HFFc6 (cell line): ENCODE measurements around the gene GRID1. TPM values are rescaled to one million over a fixed set of nuclear protein-coding genes. Genes with fewer than 3 reads are reported as not detected.

Source experiments
- DNase-seq: peaks from one replicate; pipeline ENCODE4 v3.0.0-alpha.2; 2018
- H3K27ac Mint-ChIP-seq: 2 replicates; pipeline ENCODE4 v1.8.0; 2020; ENCODE audit warnings: mild to moderate bottlenecking, mixed read lengths
- H3K27me3 Mint-ChIP-seq: 2 replicates; pipeline ENCODE4 v1.8.0; 2021; ENCODE audit warnings: mild to moderate bottlenecking, moderate library complexity, mixed read lengths; ENCODE audit not compliant: insufficient read depth
- H3K36me3 Mint-ChIP-seq: 2 replicates; pipeline ENCODE4 v1.8.0; 2021; ENCODE audit warnings: low read depth, mixed read lengths
- H3K4me1 Mint-ChIP-seq: 2 replicates; pipeline ENCODE4 v1.8.0; 2020; ENCODE audit warnings: low read depth, mixed read lengths
- H3K4me3 Mint-ChIP-seq: 2 replicates; pipeline ENCODE4 v1.8.0; 2020; ENCODE audit warnings: mild to moderate bottlenecking, moderate library complexity, mixed read lengths
- H3K9me3 Mint-ChIP-seq: 2 replicates; pipeline ENCODE4 v1.8.0; 2020; ENCODE audit warnings: mild to moderate bottlenecking, mixed read lengths
- total RNA-seq, 6 experiments: library from RNA; stranded (reverse); fragmentation: NEBNext Ultra II Directional; extraction: Animal tissue kit (Norgen Biotek cat#: 25700); gene quantifications; 2 replicates in 1 of 6; 3 replicates in 5 of 6; pipeline ENCODE4 v1.2.3, GENCODE V29; 2021
- TF ChIP-seq, protein P1 (sequence below): fragments of 200-600 bp; sonication (generic); IDR thresholded peaks from 2 replicates; pipeline ENCODE4 v1.5.0; 2021; ENCODE audit warnings: antibody characterized with exemption, mild to moderate bottlenecking

GRID1 gene
- total RNA-seq, 6 experiments from 2014 or later = not detected

DNA sequence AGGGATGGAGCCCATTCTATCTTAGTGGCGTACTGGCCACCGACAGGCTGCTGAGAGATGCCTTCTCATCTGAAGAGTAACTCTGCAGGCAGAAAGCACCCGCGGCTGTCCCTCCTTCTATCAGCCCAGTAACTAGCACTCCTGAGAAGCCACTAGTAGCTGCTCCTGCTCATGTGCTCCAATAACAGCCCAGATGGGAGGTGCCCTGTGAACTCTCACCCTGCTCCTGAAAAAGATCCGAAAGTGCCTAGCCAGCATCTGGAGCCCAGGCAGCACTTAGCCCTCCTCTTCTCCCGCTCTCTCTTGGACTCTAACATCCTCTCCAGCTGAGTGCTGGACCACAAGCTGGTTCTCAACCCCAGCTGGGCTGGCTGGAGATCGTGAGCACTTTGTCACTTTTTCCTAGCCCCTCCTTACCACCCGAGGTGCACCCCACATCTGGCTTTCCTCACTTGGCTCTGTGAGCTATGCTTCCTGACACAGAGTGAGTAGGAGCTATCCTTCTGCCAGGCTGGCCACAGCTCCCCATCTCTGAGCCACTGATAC is 239.2 kb downstream of the GRID1 start:
- Mint-ChIP-seq H3K4me3 (no peak overlapping the region), H3K27ac (no peak overlapping the region), H3K27me3 (no peaks in the 10 kb centered on the region; the same call in 1 of the 2 replicates), H3K9me3 (peaks cover 62% of the 10 kb centered on the region), H3K4me1 (no peaks in the 10 kb centered on the region), H3K36me3 (peaks cover 4% of the 10 kb centered on the region; the same call in 1 of the 2 replicates)
- TF ChIP-seq, protein P1, sequence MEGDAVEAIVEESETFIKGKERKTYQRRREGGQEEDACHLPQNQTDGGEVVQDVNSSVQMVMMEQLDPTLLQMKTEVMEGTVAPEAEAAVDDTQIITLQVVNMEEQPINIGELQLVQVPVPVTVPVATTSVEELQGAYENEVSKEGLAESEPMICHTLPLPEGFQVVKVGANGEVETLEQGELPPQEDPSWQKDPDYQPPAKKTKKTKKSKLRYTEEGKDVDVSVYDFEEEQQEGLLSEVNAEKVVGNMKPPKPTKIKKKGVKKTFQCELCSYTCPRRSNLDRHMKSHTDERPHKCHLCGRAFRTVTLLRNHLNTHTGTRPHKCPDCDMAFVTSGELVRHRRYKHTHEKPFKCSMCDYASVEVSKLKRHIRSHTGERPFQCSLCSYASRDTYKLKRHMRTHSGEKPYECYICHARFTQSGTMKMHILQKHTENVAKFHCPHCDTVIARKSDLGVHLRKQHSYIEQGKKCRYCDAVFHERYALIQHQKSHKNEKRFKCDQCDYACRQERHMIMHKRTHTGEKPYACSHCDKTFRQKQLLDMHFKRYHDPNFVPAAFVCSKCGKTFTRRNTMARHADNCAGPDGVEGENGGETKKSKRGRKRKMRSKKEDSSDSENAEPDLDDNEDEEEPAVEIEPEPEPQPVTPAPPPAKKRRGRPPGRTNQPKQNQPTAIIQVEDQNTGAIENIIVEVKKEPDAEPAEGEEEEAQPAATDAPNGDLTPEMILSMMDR = no peak
- DNase-seq = no peak

DNA sequence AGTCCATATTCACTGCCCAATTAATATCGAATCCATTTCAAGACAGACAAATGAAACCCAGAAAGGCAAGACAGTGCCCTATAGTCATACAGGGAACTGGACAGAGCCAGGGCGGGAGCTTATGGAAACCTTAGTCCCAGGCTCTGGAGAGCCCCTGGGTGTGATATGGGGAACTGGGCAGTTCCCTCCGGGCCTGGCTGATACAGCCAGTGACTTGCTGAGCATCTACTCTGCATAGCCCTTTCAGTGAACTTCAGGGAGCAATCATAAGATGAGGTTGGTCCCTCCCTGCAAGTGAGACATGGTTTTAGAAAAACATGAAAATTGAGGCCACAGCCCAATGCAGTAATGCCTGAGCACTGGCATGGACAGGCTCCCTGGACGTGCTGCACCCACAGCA is 241.9 kb downstream of the GRID1 start:
- Mint-ChIP-seq H3K9me3 (peaks cover 47% of the 10 kb centered on the region), H3K27me3 (no peaks in the 10 kb centered on the region; the same call in 1 of the 2 replicates), H3K4me1 (no peaks in the 10 kb centered on the region), H3K36me3 (peaks cover 4% of the 10 kb centered on the region; the same call in 1 of the 2 replicates), H3K4me3 (no peak overlapping the region), H3K27ac (no peak overlapping the region)
- TF ChIP-seq, protein P1 = no peak
- no peak for DNase-seq

DNA sequence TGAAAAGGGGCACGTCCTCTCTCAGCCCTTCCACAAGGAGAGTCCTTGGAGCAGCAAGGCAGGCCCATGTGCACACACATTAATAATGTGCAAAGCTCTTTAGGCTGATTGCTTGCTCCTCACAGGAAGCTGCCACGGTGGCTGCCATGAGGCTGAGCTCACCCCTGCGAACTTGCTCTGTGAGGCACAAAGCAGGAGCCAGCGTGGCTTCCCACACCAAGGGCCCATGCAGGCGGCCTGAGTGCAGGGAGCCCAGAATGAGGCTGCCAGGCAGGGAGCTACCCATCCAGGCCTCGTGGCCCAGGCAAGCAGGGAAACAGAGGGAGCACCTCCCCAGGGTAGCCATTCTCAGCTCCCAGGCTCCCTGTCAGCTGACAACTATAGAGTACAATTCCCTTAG is 242.9 kb downstream of the GRID1 start:
- Mint-ChIP-seq H3K4me3 (no peak overlapping the region), H3K9me3 (peaks cover 37% of the 10 kb centered on the region), H3K27me3 (no peaks in the 10 kb centered on the region; the same call in 1 of the 2 replicates), H3K4me1 (no peaks in the 10 kb centered on the region), H3K36me3 (no peaks in the 10 kb centered on the region), H3K27ac (no peak overlapping the region)
- TF ChIP-seq, protein P1 = no peak
- no peak for DNase-seq

DNA sequence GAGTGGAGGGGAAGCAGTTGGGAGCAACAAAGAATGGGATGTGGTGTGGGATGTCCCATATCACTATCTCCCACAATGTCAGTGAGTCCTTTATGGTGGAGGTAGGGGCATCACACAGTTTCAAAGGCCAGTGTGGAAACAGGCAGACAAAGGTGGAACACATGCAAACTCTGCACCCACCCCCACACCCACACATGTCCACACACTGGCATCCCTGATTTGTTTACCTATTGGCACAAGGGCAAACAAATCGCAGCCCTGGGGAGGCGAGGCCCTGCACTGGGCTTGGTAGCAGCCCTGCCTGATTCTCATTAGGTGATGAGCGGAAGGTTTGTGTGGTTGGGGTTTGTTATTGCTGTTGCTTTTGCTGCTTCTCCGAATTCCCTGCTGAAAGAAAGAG is 243.3 kb downstream of the GRID1 start:
- TF ChIP-seq, protein P1 = no peak
- no peaks in the 10 kb centered on the region for H3K36me3 Mint-ChIP-seq
- H3K9me3 Mint-ChIP-seq = peaks cover 33% of the 10 kb centered on the region
- no peak overlapping the region for H3K4me3 Mint-ChIP-seq
- no peak overlapping the region for H3K27ac Mint-ChIP-seq
- DNase-seq = no peak
- no peaks in the 10 kb centered on the region for H3K4me1 Mint-ChIP-seq
- H3K27me3 Mint-ChIP-seq = no peaks in the 10 kb centered on the region; the same call in 1 of the 2 replicates

DNA sequence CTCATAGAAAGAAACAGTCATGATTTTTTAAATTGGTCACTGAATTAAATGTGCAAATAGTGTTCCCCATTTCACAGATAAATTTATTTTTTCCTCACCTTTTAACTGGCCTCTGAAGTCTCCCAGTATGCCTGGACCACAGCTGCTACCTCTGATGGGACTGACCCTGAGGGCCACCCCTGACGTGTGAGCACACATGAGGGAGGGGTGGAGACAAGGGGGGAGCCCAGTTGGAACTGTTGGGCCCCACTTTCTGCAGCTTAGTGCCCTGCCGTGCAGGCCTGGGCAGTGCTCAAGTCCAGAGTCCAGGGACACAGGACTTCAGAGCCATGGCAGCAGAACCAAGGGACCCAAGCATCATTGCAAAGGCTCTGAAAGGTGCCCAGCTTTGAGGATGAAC is 243.9 kb downstream of the GRID1 start:
- H3K4me3 Mint-ChIP-seq = no peak overlapping the region
- H3K27ac Mint-ChIP-seq = no peak overlapping the region
- DNase-seq = no peak
- no peaks in the 10 kb centered on the region for H3K36me3 Mint-ChIP-seq
- H3K27me3 Mint-ChIP-seq = no peaks in the 10 kb centered on the region; the same call in 1 of the 2 replicates
- TF ChIP-seq, protein P1 = no peak
- H3K4me1 Mint-ChIP-seq = no peaks in the 10 kb centered on the region
- peaks cover 28% of the 10 kb centered on the region for H3K9me3 Mint-ChIP-seq
